HG03439 (cell line): ENCODE results near the gene STK11.
"Not testable (repeated sequence)": the region's sequence is repeated elsewhere in the genome, so short reads cannot be mapped to it uniquely, and the experiment has no call there.

Experiments
- ATAC-seq: cut with Tn5 transposase; IDR thresholded peaks from one replicate; pipeline ENCODE4 v1.9.1; 2021; ENCODE audit warnings: mild to moderate bottlenecking, moderate library complexity; ENCODE audit not compliant: unreplicated experiment

STK11 gene

GRCh38 chr19:1235625-1236538, 30.3 kb downstream of the STK11 start:
- no peak for ATAC-seq

- no peak for ATAC-seq
Measured at GRCh38 chr19:1236576-1236975, 31.0 kb downstream of the STK11 start.

- ATAC-seq: no peak
Measured at GRCh38 chr19:1237027-1237659, 31.6 kb downstream of the STK11 start.

GRCh38 chr19:1237754-1238368, 32.3 kb downstream of the STK11 start, which contains the start of gene CBARP:
Gene CBARP (minus strand): TSS chr19:1238005. CDS start chr19:1236100, 1,905 bp downstream.
- no peak for ATAC-seq

- no peak for ATAC-seq
Measured at GRCh38 chr19:1238369-1239303, 33.1 kb downstream of the STK11 start.

GRCh38 chr19:1239420-1239795, 33.8 kb downstream of the STK11 start:
- ATAC-seq: no peak

- peak; percentile 35 for ATAC-seq
Measured at GRCh38 chr19:1239796-1240737, 34.5 kb downstream of the STK11 start.

- ATAC-seq: no peak
Measured at GRCh38 chr19:1240925-1241324, 35.3 kb downstream of the STK11 start.

- ATAC-seq: peak; percentile 48
Measured at GRCh38 chr19:1241417-1242095, 36.0 kb downstream of the STK11 start, which contains the start of gene ATP5F1D. Gene ATP5F1D (plus strand): TSS chr19:1241751. CDS start chr19:1241851, 100 bp downstream.

- ATAC-seq: no peak
Measured at GRCh38 chr19:1243768-1244692, 38.5 kb downstream of the STK11 start.

GRCh38 chr19:1244693-1245451, 39.3 kb downstream of the STK11 start:
- ATAC-seq: no peak

- ATAC-seq: no peak
Measured at GRCh38 chr19:1245494-1246264, 40.1 kb downstream of the STK11 start.

- ATAC-seq: not testable (repeated sequence)
Measured at GRCh38 chr19:1246265-1247087, 40.9 kb downstream of the STK11 start.

GRCh38 chr19:1247748-1248138, 42.2 kb downstream of the STK11 start:
- no peak for ATAC-seq

- peak; percentile 7 for ATAC-seq
Measured at GRCh38 chr19:1248139-1248785, 42.7 kb downstream of the STK11 start, which contains the start of gene MIDN. Gene MIDN (plus strand): TSS chr19:1248583. CDS start chr19:1250297, 1,714 bp downstream.
